ENCODE measurements around the gene RAB20. TPM values are rescaled to one million over a fixed set of nuclear protein-coding genes. Genes with fewer than 3 reads are reported as not detected.

Gene RAB20
- total and polyA plus RNA-seq, 4 donors: 35.8 to 118 (median 45.4) TPM

GRCh38 chr13:110559986-110560385 is 1.5 kb downstream of the RAB20 start:
- no peak for ATAC-seq (ENCODE audit: insufficient read depth, low FRiP score)
- DNase-seq: no peak
- H3K36me3 ChIP-seq (ENCODE audit: control insufficient read depth in 4 of 4, insufficient read depth in 4 of 4, low read length in 4 of 4): peaks cover 0 to 8% (median 0%) of the 10 kb centered on the region in 4 donors
- peaks cover 0 to 31% (median 16%) of the 10 kb centered on the region in 5 donors for H3K4me1 ChIP-seq (ENCODE audit: control insufficient read depth in 5 of 5, insufficient read depth in 5 of 5, low read length in 5 of 5)
- peak overlapping the region in 1 of 2 donors; percentile 75 for H3K9ac ChIP-seq (ENCODE audit: insufficient read depth in 1 of 2, low read length in 2 of 2)
- no peaks in the 10 kb centered on the region for H3K9me3 ChIP-seq (ENCODE audit: control insufficient read depth in 4 of 4, insufficient read depth in 3 of 4, low read length in 3 of 4)
- H3K27ac ChIP-seq (ENCODE audit: low read depth in 1 of 2, low read length in 1 of 2): peak overlapping the region; percentile 77 to 88
- peak overlapping the region; percentile 11 for H3K4me3 ChIP-seq
- H3K27me3 ChIP-seq (ENCODE audit: control insufficient read depth in 3 of 3, insufficient read depth in 3 of 3, low read length in 2 of 3): no peaks in the 10 kb centered on the region
- TF ChIP-seq CTCF (IDR thresholded peaks at IDR 0.05; ENCODE audit: control extremely low read depth, extremely low read depth): no peak
- WGBS, 2 donors: 59 to 83% methylated on average over 6 of the region's 6 CpGs

GRCh38 chr13:110559429-110559943 is 2.0 kb downstream of the RAB20 start:
- no peak for TF ChIP-seq CTCF (IDR thresholded peaks at IDR 0.05; ENCODE audit: control extremely low read depth, extremely low read depth)
- Histone ChIP-seq H3K4me1 (ENCODE audit: control insufficient read depth in 5 of 5, insufficient read depth in 5 of 5, low read length in 5 of 5) (peaks cover 0 to 31% (median 18%) of the 10 kb centered on the region in 5 donors), H3K9me3 (ENCODE audit: control insufficient read depth in 4 of 4, insufficient read depth in 3 of 4, low read length in 3 of 4) (no peaks in the 10 kb centered on the region), H3K4me3 (peak overlapping the region; percentile 11), H3K9ac (ENCODE audit: insufficient read depth in 1 of 2, low read length in 2 of 2) (peak overlapping the region in 1 of 2 donors; percentile 75), H3K27ac (ENCODE audit: low read depth in 1 of 2, low read length in 1 of 2) (peak overlapping the region; percentile 77 to 88), H3K36me3 (ENCODE audit: control insufficient read depth in 4 of 4, insufficient read depth in 4 of 4, low read length in 4 of 4) (peaks cover 0 to 8% (median 0%) of the 10 kb centered on the region in 4 donors), H3K27me3 (ENCODE audit: control insufficient read depth in 3 of 3, insufficient read depth in 3 of 3, low read length in 2 of 3) (no peaks in the 10 kb centered on the region)
- ATAC-seq (ENCODE audit: insufficient read depth, low FRiP score) (no peak), DNase-seq (peak; percentile 78 to 82 (median 80))
- 35 to 64% methylated on average over 15 of the region's 15 CpGs for WGBS, 2 donors

GRCh38 chr13:110557610-110558305 is 3.8 kb downstream of the RAB20 start:
- ATAC-seq (ENCODE audit: insufficient read depth, low FRiP score): peak; percentile 9
- no peak overlapping the region for H3K9ac ChIP-seq (ENCODE audit: insufficient read depth in 1 of 2, low read length in 2 of 2)
- H3K27me3 ChIP-seq (ENCODE audit: control insufficient read depth in 3 of 3, insufficient read depth in 3 of 3, low read length in 2 of 3): no peaks in the 10 kb centered on the region
- H3K4me1 ChIP-seq (ENCODE audit: control insufficient read depth in 5 of 5, insufficient read depth in 5 of 5, low read length in 5 of 5): peaks cover 0 to 28% (median 12%) of the 10 kb centered on the region in 5 donors
- no peaks in the 10 kb centered on the region for H3K9me3 ChIP-seq (ENCODE audit: control insufficient read depth in 4 of 4, insufficient read depth in 3 of 4, low read length in 3 of 4)
- peak overlapping the region in 1 of 2 donors; percentile 76 for H3K27ac ChIP-seq (ENCODE audit: low read depth in 1 of 2, low read length in 1 of 2)
- no peak for TF ChIP-seq CTCF (IDR thresholded peaks at IDR 0.05; ENCODE audit: control extremely low read depth, extremely low read depth)
- peaks cover 0 to 8% (median 1%) of the 10 kb centered on the region in 4 donors for H3K36me3 ChIP-seq (ENCODE audit: control insufficient read depth in 4 of 4, insufficient read depth in 4 of 4, low read length in 4 of 4)
- no peak overlapping the region for H3K4me3 ChIP-seq
- 73 to 80% methylated on average over 23 of the region's 23 CpGs for WGBS, 2 donors
- no peak for DNase-seq

Data from lung (tissue), 12 donors.